ENCODE data around the gene CELF5.
"Not testable (repeated sequence)": the region's sequence is repeated elsewhere in the genome, so short reads cannot be mapped to it uniquely, and the experiment has no call there.

CELF5 gene

DNA sequence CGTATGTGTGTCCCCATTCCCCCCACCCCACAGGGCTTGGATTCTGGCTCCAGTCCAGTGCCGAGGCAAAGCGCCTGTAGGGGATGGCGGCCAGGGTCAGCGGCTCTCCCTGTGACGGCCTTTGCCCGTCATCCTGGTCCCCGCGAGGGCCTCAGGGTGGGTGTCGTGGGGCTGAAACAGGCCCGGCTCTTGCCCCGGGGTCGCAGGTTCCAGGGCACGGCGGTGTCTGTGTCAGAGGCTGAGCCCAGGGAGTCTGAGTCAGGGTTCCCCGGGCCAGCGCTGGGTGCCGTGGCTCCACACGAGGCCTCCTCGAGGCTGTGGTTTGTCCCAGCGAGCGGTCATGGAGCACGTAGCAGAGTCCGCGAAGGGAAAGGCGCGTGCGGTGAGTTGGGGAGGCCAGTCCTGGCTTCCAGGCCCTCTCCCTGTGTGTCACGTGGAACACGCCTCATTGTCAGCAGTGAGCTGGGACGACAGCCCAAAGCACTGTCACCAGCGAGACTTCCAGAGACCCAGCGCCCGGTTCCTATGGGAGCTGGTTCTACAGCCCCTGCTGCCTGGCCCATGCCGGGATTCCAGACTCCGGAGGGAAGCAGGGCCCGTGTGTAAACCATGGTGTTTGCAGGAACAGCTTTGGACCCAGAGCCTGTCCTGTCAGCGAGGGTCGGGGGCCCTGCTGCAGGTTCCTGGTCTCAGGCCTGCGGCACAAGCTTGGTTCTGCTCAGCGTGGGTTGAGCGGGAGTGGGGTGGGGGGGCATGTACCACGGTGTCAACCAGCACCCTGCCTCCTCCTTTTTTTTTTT is 25.4 kb upstream of the CELF5 start:
- no peak for DNase-seq (ENCODE audit: low read depth)
- no peak overlapping the region for H3K4me3 ChIP-seq (ENCODE audit: low read length)
- TF ChIP-seq, protein P1, sequence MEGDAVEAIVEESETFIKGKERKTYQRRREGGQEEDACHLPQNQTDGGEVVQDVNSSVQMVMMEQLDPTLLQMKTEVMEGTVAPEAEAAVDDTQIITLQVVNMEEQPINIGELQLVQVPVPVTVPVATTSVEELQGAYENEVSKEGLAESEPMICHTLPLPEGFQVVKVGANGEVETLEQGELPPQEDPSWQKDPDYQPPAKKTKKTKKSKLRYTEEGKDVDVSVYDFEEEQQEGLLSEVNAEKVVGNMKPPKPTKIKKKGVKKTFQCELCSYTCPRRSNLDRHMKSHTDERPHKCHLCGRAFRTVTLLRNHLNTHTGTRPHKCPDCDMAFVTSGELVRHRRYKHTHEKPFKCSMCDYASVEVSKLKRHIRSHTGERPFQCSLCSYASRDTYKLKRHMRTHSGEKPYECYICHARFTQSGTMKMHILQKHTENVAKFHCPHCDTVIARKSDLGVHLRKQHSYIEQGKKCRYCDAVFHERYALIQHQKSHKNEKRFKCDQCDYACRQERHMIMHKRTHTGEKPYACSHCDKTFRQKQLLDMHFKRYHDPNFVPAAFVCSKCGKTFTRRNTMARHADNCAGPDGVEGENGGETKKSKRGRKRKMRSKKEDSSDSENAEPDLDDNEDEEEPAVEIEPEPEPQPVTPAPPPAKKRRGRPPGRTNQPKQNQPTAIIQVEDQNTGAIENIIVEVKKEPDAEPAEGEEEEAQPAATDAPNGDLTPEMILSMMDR (conservative IDR thresholded peaks at IDR 0.05; ENCODE audit: low read depth, low read length) = no peak

DNA sequence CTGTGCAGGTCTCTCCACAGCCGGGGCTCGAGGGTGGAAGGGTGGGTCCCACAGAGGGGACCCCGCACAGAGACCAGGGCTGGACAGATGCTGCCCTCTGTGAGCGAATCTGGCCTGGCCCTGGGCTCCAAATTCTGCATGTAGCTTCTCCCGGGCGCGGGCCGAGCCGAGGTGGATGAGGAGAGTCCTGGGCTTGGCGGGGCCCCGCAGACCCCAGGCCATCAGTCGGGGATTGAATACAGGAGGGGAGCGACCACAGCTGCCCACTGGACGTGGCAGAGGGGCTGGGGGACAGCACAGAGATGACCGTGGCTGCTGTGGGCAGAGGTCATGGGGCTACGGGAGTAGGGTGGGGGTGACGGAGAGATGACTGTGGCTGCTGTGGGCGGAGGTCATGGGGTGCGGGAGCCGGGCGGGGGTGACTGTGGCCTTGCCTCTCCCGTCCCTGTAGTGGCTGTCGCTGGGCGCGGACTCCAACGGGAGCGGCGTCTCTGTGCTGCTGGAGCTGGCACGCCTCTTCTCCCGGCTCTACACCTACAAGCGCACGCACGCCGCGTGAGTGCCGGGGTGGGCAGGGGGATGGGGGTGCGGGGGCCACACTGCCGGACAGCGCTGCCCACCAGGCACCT is 23.3 kb upstream of the CELF5 start:
- DNase-seq (ENCODE audit: low read depth) = no peak
- TF ChIP-seq, protein P1 (conservative IDR thresholded peaks at IDR 0.05; ENCODE audit: low read depth, low read length) = no peak
- H3K4me3 ChIP-seq (ENCODE audit: low read length) = no peak overlapping the region

DNA sequence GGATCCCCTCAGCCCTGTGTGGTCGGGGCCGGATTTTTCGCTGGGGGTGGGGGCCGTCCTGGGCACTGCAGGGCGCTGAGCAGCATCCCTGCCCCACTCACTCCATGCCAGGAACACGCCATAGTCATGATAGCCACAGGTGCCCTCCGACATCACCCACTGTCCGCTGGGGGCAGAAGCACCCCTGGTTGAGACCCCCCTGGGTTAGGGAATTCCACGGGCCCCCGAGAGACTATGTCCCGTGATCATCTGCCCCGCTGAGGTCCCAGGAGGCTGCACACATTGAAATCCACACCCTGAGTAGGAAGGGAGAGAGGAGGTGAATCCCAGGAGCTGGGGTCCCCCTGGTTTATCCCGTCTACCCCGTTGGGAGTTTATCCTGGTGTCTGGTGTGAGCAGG is 22.6 kb upstream of the CELF5 start:
- no peak for DNase-seq (ENCODE audit: low read depth)
- no peak overlapping the region for H3K4me3 ChIP-seq (ENCODE audit: low read length)
- TF ChIP-seq, protein P1 (conservative IDR thresholded peaks at IDR 0.05; ENCODE audit: low read depth, low read length) = no peak

DNA sequence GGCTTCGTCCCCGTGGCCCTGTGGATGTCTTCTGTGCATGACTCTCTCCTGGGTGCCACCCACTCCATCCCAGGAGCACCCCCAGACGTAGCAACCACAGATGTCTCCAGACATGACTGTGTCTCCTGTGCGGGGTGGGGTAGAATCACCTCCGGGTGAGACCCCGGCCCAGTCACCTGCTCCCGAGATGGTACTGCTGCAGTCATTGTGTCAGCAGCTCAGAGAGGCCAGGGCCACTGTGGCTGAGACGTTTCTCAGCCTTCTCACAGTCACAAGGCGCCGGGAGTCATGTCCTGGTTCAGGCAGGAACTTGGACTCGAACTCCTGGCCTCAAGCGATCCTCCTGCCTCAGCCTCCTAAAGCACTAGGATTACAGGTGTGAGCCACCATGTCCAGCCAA is 22.1 kb upstream of the CELF5 start:
- H3K4me3 ChIP-seq (ENCODE audit: low read length) = no peak overlapping the region
- TF ChIP-seq, protein P1 (conservative IDR thresholded peaks at IDR 0.05; ENCODE audit: low read depth, low read length) = no peak
- no peak for DNase-seq (ENCODE audit: low read depth)

DNA sequence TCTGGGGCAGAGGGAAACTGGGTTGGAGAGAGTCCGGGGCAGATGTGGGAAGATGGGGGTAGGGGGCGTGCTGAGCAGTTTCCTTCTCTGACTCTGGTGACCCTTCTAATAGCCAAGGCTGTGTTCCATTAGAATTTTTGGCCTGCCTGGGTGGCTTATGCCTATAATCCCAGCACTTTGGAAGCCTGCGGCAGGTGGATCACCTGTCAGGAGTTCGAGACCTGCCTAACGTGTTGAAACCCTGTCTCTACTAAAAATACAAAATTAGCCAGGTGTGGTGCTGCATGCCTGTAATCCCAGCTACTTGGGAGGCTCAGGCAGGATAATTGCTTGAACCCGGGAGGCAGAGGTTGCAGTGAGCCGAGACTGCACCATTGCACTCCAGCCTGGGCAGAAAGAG is 21.6 kb upstream of the CELF5 start:
- not testable (repeated sequence) for DNase-seq (ENCODE audit: low read depth)

DNA sequence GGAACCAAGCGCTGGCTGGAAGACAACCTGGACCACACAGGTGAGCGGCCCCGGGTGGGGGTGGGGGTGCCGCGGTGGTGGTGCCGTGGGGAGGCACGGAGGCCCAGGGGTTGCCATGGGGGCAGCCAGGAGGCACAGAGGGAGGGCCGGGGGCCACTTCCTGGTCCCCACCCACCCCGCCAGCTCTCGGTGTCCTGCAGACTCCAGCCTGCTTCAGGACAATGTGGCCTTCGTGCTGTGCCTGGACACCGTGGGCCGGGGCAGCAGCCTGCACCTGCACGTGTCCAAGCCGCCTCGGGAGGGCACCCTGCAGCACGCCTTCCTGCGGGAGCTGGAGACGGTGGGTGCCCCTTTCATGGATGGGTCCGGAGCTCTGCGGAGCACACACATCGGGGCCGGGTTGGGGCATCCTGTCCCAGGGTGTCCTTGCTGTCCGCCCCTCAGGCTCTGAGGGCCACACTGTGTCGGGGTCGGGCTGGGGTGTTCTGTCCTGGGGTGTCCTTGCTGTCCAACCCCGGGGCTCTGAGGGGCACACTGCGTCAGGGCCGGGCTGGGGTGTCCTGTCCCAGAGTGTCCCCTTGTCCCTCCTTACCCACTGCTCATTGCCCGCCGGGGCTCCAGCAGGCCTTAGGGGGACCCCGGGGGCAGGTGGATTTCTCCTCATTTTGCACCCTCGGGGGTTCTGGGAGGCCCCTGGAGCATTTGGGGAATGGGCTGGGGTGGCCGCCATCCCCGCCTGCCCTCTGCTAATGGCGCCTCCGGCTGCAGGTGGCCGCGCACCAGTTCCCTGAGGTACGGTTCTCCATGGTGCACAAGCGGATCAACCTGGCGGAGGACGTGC is 20.4 kb upstream of the CELF5 start:
- DNase-seq (ENCODE audit: low read depth) = no peak
- TF ChIP-seq, protein P1 (conservative IDR thresholded peaks at IDR 0.05; ENCODE audit: low read depth, low read length) = no peak
- H3K4me3 ChIP-seq (ENCODE audit: low read length) = no peak overlapping the region

More for the DNA sequence above, 21.6 kb upstream of the CELF5 start:
- H3K4me3 ChIP-seq (ENCODE audit: low read length) = not testable (repeated sequence)

DNA sequence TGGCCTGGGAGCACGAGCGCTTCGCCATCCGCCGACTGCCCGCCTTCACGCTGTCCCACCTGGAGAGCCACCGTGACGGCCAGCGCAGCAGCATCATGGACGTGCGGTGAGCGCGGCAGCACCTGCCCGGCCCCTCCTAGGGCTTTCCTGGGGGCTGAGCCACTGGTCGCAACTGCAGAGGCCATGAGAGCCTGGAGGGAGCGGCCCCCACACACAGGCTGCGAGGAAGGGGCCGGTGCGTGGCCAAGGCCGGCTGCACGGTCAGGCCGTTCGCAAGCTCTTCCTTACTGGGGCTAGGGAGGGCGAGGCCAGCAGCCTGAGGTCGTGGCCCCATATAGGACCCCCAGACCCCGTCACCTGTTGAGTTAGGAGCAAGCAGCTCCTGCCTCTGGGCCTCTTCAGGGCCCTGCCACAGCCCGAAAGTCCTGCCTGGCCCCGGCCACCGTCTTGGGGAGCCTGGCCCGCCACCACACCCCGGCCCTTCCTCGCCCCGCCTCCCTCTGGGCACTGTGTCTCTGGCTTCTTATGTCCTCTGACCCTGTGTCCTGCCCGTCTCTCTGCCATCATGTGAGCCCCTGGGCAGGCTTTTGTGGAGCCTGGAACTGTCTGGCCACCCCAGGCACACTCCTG is 19.7 kb upstream of the CELF5 start:
- TF ChIP-seq, protein P1 (conservative IDR thresholded peaks at IDR 0.05; ENCODE audit: low read depth, low read length) = no peak
- DNase-seq (ENCODE audit: low read depth) = no peak
- H3K4me3 ChIP-seq (ENCODE audit: low read length) = no peak overlapping the region

Data from retinal pigment epithelial cell (primary cell).